Peyer's patch (tissue), 4 donors: Measurements from ENCODE around the gene PGAP3.

Source experiments
- POLR2A ChIP-seq, 2 donors: fragments of 450-650 bp; IDR thresholded peaks; one replicate each; pipeline ENCODE4 v1.5.1; 2017; ENCODE audit warnings: antibody characterized with exemption in 2 of 2, mild to moderate bottlenecking in 2 of 2, moderate library complexity in 2 of 2
- TF ChIP-seq, protein P1 (sequence below), 6 experiments: fragments of 450-650 bp in 4 of 6; fragments of 200-600 bp in 2 of 6; sonication (generic) in 1 of 6; IDR thresholded peaks; one replicate each; pipeline ENCODE4 v1.5.1; 2017 to 2019; ENCODE audit warnings: antibody characterized with exemption in 6 of 6, mild to moderate bottlenecking in 3 of 6, moderate library complexity in 1 of 6

DNA sequence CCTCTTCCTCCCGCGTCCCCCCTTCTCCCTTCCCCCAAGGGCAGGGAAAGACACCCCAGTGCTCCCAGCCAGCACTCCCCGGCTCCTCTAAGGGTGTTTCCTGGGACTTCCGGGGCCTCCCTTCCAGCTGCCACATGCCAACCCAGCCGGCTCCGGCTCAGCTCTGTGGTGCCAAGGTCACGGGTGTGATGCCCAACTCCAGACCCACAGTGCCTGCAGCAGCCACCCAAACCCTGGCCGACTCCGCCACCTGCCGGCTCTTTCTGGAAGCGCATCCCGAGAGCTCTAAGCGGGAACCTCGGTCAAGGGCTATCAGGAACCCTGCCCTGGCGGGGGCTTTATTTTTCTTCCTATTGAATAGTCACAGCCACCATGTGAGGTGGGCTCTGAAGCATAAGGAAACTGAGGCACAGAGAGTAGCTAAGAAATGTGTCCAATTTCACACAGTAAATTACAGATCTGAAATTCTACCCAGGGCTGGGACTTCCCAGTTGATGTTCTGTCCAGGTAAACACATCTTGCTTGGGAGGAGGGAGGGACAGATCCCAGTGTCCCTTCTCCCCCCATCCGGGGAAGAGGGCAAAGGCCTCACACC is 64.4 kb downstream of the PGAP3 start:
- TF ChIP-seq, protein P1, sequence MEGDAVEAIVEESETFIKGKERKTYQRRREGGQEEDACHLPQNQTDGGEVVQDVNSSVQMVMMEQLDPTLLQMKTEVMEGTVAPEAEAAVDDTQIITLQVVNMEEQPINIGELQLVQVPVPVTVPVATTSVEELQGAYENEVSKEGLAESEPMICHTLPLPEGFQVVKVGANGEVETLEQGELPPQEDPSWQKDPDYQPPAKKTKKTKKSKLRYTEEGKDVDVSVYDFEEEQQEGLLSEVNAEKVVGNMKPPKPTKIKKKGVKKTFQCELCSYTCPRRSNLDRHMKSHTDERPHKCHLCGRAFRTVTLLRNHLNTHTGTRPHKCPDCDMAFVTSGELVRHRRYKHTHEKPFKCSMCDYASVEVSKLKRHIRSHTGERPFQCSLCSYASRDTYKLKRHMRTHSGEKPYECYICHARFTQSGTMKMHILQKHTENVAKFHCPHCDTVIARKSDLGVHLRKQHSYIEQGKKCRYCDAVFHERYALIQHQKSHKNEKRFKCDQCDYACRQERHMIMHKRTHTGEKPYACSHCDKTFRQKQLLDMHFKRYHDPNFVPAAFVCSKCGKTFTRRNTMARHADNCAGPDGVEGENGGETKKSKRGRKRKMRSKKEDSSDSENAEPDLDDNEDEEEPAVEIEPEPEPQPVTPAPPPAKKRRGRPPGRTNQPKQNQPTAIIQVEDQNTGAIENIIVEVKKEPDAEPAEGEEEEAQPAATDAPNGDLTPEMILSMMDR (IDR thresholded peaks at IDR 0.05): peak; percentile 78 to 95 (median 90)
- TF ChIP-seq POLR2A (IDR thresholded peaks at IDR 0.05): no peak
